Measurements from ENCODE around the gene GLRA2. TPM values are rescaled to one million over a fixed set of nuclear protein-coding genes. Genes with fewer than 3 reads are reported as not detected.

GLRA2 gene
- not detected for total RNA-seq (ENCODE audit: unreplicated experiment)
- long read RNA-seq = 0 reads

- no peaks in the 10 kb centered on the region for H3K27me3 Mint-ChIP-seq (ENCODE audit: unreplicated experiment)
- H3K4me1 Mint-ChIP-seq (ENCODE audit: unreplicated experiment) = no peaks in the 10 kb centered on the region
- peak within 1 kb of the TSS; percentile 80 for H3K4me3 Mint-ChIP-seq (ENCODE audit: unreplicated experiment)
- TF ChIP-seq CTCF (IDR thresholded peaks at IDR 0.05; ENCODE audit: unreplicated experiment) = no peak
- H3K9me3 Mint-ChIP-seq (ENCODE audit: unreplicated experiment) = no peaks in the 10 kb centered on the region
- H3K27ac Mint-ChIP-seq (ENCODE audit: unreplicated experiment) = no peak within 1 kb of the TSS
- H3K36me3 Mint-ChIP-seq (ENCODE audit: low read depth, unreplicated experiment) = no peaks in the 10 kb centered on the region
- peak; percentile 41 for DNase-seq (ENCODE audit: low spot score)
These were observed at the start of gene GLRA2 for GRCh38 chrX:14529290-14529989. Gene GLRA2 (plus strand): TSS chrX:14529536. CDS start chrX:14530058, 522 bp downstream.

- Mint-ChIP-seq H3K4me3 (ENCODE audit: unreplicated experiment) (no peak overlapping the region), H3K4me1 (ENCODE audit: unreplicated experiment) (no peaks in the 10 kb centered on the region), H3K36me3 (ENCODE audit: low read depth, unreplicated experiment) (no peaks in the 10 kb centered on the region), H3K27ac (ENCODE audit: unreplicated experiment) (no peak overlapping the region), H3K9me3 (ENCODE audit: unreplicated experiment) (no peaks in the 10 kb centered on the region), H3K27me3 (ENCODE audit: unreplicated experiment) (no peaks in the 10 kb centered on the region)
- TF ChIP-seq CTCF (IDR thresholded peaks at IDR 0.05; ENCODE audit: unreplicated experiment) = no peak
- no peak for DNase-seq (ENCODE audit: low spot score)
These were observed 39.9 kb upstream of the GLRA2 start for GRCh38 chrX:14489437-14489836.

- no peaks in the 10 kb centered on the region for H3K4me1 Mint-ChIP-seq (ENCODE audit: unreplicated experiment)
- no peak for DNase-seq (ENCODE audit: low spot score)
- H3K4me3 Mint-ChIP-seq (ENCODE audit: unreplicated experiment) = no peak overlapping the region
- H3K9me3 Mint-ChIP-seq (ENCODE audit: unreplicated experiment) = no peaks in the 10 kb centered on the region
- H3K27ac Mint-ChIP-seq (ENCODE audit: unreplicated experiment) = no peak overlapping the region
- H3K36me3 Mint-ChIP-seq (ENCODE audit: low read depth, unreplicated experiment) = no peaks in the 10 kb centered on the region
- no peaks in the 10 kb centered on the region for H3K27me3 Mint-ChIP-seq (ENCODE audit: unreplicated experiment)
- TF ChIP-seq CTCF (IDR thresholded peaks at IDR 0.05; ENCODE audit: unreplicated experiment) = no peak
These were observed 37.6 kb upstream of the GLRA2 start for GRCh38 chrX:14491689-14492088.

GRCh38 chrX:14496674-14497073 is 32.7 kb upstream of the GLRA2 start:
- H3K27me3 Mint-ChIP-seq (ENCODE audit: unreplicated experiment) = no peaks in the 10 kb centered on the region
- no peaks in the 10 kb centered on the region for H3K9me3 Mint-ChIP-seq (ENCODE audit: unreplicated experiment)
- no peaks in the 10 kb centered on the region for H3K4me1 Mint-ChIP-seq (ENCODE audit: unreplicated experiment)
- DNase-seq (ENCODE audit: low spot score) = no peak
- H3K4me3 Mint-ChIP-seq (ENCODE audit: unreplicated experiment) = no peak overlapping the region
- no peaks in the 10 kb centered on the region for H3K36me3 Mint-ChIP-seq (ENCODE audit: low read depth, unreplicated experiment)
- no peak overlapping the region for H3K27ac Mint-ChIP-seq (ENCODE audit: unreplicated experiment)
- no peak for TF ChIP-seq CTCF (IDR thresholded peaks at IDR 0.05; ENCODE audit: unreplicated experiment)

- H3K4me3 Mint-ChIP-seq (ENCODE audit: unreplicated experiment) = no peak overlapping the region
- no peak overlapping the region for H3K27ac Mint-ChIP-seq (ENCODE audit: unreplicated experiment)
- no peaks in the 10 kb centered on the region for H3K4me1 Mint-ChIP-seq (ENCODE audit: unreplicated experiment)
- DNase-seq (ENCODE audit: low spot score) = no peak
- H3K27me3 Mint-ChIP-seq (ENCODE audit: unreplicated experiment) = no peaks in the 10 kb centered on the region
- no peak for TF ChIP-seq CTCF (IDR thresholded peaks at IDR 0.05; ENCODE audit: unreplicated experiment)
- H3K9me3 Mint-ChIP-seq (ENCODE audit: unreplicated experiment) = no peaks in the 10 kb centered on the region
- H3K36me3 Mint-ChIP-seq (ENCODE audit: low read depth, unreplicated experiment) = no peaks in the 10 kb centered on the region
These were observed 32.1 kb upstream of the GLRA2 start for GRCh38 chrX:14497184-14497666.
